ENCODE results near the gene NKX6-2.

DNA sequence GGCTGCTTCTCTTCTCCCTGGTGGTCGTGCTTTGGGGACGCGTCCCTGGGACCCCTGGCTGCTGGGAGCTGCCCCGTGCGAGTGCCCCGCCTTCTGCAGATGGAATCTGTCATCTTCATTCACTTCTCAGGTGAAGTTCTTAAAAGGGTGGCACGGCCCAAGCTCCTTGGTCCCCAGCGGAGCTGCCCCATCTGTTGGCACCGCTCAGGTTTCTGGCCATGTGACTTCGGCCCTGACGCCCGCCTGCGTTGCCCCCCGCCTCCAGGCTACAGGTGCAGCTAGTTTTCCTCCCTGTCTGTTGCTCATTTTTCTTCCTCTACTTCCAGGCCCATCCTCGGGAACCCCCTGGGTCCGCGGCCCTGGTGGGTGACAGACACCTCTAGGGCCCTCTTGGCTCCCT, 6.8 kb upstream of the NKX6-2 start:
- TF ChIP-seq LEF1 (IDR thresholded peaks at IDR 0.05; ENCODE audit: borderline replicate concordance), result no peak
- TF ChIP-seq FOXA1 (IDR thresholded peaks at IDR 0.05), result no peak

Measured in HEK293T (cell line).